C4-2B (cell line): ENCODE data around the gene LRRC28.

Experiments
- H3K27ac ChIP-seq: fragments of 450-650 bp; 2 replicates; pipeline ENCODE4 v1.5.1; 2017
- ZFX ChIP-seq: fragments of 450-650 bp; IDR thresholded peaks from 2 replicates; pipeline ENCODE4 v1.6.1; 2017
- TF ChIP-seq, protein P1 (sequence below): fragments of 450-650 bp; conservative IDR thresholded peaks from 2 replicates; pipeline ENCODE4 v1.5.1; 2017; ENCODE audit warnings: mild to moderate bottlenecking

LRRC28 gene

DNA sequence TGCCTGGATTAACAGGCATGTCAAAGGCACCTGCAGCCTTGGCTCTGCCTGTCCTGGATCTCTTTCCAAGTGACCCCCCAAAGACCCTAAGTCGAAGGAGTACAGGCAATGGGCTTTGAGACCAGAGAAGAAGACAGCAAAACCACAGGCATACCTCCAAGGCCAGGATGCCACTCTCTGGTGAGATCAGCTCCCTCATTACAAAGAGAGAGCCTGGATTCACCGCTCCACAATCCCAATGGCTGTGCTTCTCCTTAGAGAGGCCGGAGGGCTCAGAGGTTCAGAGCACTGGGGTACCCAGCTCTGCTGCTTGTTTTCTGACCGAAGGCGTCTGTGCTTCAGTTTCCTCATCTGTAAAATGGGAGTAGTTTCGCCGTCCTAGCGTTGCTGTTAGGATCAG is 160.0 kb downstream of the LRRC28 start:
- TF ChIP-seq ZFX, result no peak
- TF ChIP-seq, protein P1, sequence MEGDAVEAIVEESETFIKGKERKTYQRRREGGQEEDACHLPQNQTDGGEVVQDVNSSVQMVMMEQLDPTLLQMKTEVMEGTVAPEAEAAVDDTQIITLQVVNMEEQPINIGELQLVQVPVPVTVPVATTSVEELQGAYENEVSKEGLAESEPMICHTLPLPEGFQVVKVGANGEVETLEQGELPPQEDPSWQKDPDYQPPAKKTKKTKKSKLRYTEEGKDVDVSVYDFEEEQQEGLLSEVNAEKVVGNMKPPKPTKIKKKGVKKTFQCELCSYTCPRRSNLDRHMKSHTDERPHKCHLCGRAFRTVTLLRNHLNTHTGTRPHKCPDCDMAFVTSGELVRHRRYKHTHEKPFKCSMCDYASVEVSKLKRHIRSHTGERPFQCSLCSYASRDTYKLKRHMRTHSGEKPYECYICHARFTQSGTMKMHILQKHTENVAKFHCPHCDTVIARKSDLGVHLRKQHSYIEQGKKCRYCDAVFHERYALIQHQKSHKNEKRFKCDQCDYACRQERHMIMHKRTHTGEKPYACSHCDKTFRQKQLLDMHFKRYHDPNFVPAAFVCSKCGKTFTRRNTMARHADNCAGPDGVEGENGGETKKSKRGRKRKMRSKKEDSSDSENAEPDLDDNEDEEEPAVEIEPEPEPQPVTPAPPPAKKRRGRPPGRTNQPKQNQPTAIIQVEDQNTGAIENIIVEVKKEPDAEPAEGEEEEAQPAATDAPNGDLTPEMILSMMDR, result no peak
- H3K27ac ChIP-seq, result no peak overlapping the region

DNA sequence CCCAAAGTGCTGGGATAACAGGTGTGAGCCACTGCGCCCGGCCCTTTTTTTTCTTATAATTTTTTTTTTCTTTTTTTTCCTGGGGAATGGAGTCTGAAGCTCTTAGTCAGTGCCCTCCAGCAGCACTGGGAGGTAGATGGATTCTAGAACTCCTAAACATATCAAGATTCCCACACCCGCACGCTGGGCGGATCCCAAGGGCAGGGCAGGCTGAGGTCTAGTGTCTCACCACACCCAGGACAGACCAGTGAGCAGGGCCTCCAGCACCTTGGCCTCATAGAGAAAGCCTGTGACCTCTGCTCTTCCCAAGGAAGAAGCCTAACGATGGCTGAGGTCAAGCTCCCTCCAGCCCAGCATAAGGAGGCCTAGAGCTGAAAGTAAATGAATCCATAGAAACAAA is 160.8 kb downstream of the LRRC28 start:
- no peak overlapping the region for H3K27ac ChIP-seq

DNA sequence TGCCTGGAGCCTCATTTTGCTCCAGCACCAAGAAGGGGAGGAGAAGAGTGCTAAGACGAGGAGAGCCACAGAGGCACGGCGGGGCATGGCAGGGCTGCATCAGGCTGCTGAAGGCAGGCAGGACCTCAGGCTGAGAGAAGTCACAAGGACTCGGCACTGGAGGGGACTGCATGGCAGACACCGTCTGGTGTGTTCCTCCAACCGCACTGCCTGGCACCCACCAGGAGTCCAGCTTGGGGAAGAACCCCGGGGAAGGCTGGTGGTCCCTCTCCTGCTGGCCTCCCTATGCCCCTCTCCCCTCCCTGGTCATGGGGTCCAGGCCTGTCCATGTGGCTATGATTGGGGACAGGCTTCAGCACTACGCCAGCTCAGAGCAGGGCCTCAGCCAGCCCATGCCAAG is 161.3 kb downstream of the LRRC28 start:
- no peak overlapping the region for H3K27ac ChIP-seq
- no peak for TF ChIP-seq ZFX
- TF ChIP-seq, protein P1, result no peak

More for the DNA sequence above, 160.8 kb downstream of the LRRC28 start:
- TF ChIP-seq ZFX, result no peak
- TF ChIP-seq, protein P1, result no peak

DNA sequence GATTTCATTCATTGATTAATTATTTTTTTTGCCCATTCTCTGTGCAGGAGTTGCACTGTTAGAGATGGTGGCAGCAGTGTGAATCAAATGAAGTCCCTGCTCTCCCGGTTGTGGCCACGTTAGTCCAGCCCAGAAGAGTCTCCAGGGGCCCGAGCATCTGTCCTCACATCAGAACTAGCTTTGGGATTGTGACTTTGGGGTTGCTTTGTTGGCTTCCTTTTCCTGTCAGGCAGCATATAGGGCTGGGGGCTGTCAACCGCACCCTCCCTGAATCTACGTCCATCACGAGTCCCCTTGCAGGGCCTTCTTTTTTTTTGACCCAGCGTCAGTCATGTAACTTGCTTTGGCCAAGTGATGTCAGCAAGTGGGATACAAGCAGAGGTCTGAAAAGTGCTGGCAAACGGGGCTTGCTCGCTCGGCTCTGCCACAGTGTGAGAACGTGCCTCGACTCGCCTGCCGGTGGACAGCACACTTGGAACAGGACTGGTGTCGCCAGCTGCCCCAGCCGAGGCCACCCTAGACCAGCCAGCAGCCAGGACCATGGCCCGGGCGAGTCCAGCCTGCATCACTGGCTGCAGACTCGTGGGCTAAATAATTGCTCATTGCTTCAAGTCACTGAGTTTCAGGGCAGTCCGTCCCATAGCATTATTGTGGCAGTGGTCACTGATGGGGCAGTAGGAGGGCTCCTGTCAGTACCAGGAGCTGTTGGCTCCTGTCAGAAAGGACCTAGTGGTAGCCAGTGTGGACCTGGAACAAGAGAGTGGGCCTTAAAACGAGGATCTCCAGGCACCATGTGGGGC is 162.9 kb downstream of the LRRC28 start:
- H3K27ac ChIP-seq, result no peak overlapping the region
- no peak for TF ChIP-seq ZFX
- TF ChIP-seq, protein P1, result no peak

DNA sequence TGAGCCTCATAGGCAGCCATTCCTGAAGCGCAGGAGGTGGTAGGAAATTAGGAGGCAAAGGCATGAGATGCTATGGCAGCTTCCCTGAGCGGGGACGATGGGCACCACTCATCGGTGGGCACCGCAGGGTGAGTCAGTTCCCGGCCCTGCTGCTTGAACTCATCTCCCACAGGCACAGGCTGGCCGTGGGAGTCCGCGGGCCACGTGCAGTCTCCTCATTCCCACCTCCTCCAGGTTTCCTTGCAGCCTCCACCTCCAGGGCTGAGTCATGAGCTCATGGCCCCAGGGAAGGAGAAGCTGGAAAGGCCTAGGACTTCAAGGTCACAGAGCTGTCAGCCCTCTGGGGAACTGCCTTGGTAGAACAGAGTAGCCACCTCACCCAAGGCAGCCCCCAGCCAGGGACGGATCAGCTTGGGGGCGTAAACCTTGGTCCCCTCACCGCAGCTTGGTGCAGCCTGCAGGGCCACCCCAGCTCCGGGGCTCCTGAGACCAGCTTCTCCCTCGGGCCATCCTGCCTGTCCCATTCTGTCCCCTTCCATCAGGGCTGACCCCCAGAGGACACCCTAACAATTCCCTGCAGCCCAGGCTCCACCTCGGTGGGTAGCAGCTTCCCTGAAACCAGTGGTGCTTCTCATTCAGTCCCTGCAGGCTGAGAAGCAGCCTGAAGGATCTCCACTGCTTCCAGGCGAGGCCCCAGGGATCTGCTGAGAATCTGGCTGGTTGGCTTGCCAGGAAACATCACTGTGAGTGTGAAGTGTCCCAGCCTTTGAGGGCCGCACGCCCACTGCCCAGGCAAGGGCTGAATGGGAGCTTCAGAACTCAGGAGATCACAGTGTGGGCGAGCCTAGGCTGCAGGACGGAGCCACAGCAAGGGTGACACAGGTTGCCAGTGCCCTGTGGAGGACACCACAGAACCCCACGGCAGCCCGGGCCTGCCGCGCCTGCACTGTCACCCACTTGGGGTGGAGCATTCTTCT is 163.8 kb downstream of the LRRC28 start:
- TF ChIP-seq, protein P1, result no peak
- TF ChIP-seq ZFX, result no peak
- no peak overlapping the region for H3K27ac ChIP-seq

DNA sequence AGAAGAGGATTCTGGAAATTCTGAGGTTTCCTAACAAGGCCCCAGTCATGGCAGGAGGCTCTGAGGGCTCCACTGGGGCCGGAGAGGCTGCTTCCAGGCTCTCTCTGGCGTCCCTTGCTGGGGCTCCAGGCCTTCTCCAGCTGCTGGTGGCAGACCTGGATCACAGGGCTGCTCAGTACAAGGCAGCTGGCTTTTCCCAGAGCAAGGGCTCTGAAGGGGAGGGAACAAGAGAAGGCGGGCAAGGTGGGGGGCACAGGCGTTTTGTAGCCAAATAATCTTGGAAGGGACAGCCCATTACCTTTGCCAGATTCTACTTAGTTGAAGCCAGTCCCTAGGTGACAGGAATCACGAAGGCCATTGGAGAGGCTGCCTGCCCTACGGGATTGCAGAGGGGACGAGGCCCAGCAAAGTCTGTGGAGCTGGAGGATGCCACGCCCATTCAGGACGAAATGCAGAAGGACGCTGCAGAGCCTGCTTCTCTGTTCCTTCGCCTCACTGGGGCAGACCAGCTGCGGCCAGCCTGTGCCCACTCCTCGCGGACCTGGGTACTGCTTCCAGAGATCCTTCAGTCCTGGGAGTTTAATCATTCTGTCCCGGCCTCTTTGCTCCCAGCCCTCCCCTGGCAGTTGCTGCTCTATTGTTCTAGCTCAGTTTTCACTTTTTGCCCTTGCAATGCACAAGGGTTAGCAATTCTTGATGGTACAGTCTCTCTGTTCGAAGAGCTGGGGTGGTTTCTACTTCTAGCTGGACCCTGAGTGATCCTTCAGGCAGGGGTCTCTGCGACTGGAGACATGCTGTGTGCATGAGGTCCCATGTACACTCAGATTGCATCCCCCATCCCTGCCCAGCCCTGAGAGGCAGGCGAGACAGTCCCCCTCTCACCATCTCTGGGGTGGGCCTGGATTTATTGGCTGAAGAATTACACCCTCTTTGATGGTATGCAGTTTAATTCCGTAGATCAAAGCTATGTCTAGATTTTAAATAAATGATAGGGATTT is 165.2 kb downstream of the LRRC28 start:
- H3K27ac ChIP-seq, result no peak overlapping the region
- TF ChIP-seq, protein P1, result no peak
- TF ChIP-seq ZFX, result no peak
